GM19372 (cell line): ENCODE measurements around the gene N4BP2.

Source experiments
- ATAC-seq: cut with Tn5 transposase; IDR thresholded peaks from one replicate; pipeline ENCODE4 v1.9.1; 2021; ENCODE audit warnings: mild to moderate bottlenecking, low read depth, moderate library complexity; ENCODE audit not compliant: unreplicated experiment

Gene N4BP2

GRCh38 chr4:40149960-40150385, 93.3 kb downstream of the N4BP2 start:
- ATAC-seq = peak; percentile 64

GRCh38 chr4:40150932-40151331, 94.3 kb downstream of the N4BP2 start:
- no peak for ATAC-seq

GRCh38 chr4:40152637-40153036, 96.0 kb downstream of the N4BP2 start:
- ATAC-seq = no peak

- no peak for ATAC-seq
Observed at GRCh38 chr4:40157436-40157835, 100.8 kb downstream of the N4BP2 start.

DNA sequence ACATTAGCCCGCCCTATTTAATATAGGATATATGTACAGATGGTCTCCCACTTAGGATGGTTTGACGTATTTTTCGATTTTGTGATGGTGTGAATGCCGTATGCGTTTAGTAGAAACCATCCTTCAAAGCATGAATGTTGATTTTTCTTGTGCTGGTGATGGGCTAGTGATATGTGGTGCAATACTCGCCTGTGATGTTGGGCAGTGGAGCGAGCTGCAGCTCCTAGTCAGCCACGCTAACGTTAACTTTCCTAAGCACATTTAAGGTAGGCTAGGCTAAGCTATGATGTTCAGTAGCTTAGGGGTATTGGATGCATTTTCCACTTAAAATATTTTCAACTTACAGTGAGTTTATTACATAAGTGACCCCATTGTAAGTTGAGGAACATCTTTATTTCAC, 103.6 kb downstream of the N4BP2 start:
- no peak for ATAC-seq

- no peak for ATAC-seq
Observed at GRCh38 chr4:40164459-40164858, 107.8 kb downstream of the N4BP2 start.

DNA sequence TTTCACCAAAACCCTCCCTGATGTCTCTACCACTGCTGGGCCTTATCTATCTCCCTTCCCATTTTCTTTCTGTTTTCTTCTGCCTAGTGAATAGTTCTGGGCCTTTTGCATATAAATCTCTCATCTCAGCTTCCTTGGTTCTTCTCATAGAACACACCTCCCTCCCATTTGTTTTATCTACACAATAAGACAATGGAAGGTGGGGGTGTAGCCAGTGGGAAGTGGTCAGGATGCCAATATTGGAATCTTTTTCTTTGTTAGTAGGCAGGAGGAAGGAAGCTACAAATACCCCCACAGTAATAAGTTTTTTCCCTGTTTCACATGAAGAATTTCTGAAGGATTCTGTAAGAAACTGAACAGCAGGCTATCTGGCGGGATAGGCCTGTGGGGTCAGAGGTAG, 109.3 kb downstream of the N4BP2 start:
- no peak for ATAC-seq

- ATAC-seq = no peak
Observed at GRCh38 chr4:40168070-40168469, 111.4 kb downstream of the N4BP2 start.

GRCh38 chr4:40170588-40170987, 113.9 kb downstream of the N4BP2 start:
- ATAC-seq = peak; percentile 62

DNA sequence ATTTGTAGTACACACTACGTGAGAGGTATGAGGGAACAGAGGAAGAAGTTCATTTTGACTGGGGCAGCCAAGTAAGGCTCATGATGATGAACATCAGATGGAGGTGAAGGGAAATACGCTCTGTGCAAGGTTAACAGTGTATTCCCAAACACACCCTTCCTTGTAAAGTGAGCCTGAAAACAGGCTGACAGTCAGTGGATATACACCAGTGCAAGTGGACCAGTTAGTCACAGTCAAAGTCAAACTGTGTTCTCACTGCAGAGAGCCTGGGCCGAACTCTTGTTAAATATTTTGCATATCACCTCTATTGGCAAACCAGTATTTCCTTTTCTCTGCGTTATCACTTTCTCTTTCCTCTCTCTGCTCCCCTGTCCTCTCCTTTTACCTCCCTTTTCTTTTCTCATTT, 116.8 kb downstream of the N4BP2 start:
- ATAC-seq = peak; percentile 73

GRCh38 chr4:40176602-40177001, 120.0 kb downstream of the N4BP2 start:
- no peak for ATAC-seq

DNA sequence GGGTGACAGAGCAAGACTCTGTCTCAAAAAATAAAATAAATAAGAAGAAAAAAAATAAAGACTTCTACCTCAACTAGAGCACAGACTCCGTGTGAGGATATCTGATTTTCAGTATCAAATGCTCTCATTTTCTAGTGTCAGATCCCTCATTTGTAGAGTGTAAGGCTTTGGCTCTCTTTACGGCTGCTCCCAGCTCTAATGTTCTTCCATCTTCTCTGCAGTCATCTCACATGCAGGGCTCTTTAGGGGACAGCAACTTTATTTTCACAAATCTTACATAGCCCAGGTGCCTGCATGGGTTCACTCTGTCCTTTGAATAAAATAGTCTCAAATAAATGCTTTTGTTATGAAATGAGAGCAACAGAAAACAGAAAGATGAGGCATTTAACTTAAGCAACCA, 120.9 kb downstream of the N4BP2 start:
- ATAC-seq = no peak

DNA sequence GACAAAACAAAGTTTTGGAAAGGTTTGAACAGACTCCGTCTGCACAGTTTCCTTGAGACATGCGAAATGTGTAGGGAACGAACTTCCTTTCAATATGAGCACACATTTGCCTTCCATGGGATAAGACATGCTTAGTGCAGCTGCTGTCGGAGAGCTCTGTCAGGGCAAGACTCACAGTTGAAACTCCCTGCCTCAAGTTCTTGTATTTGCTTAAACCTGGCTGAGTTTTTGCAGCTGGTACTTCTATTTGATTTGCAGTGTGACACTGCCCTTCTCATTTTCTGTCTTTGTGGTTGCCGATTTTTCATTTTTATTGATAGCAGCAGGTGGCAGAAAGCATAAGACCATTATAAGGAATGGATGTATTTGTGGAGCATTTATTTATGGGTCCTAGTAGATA, 122.0 kb downstream of the N4BP2 start:
- no peak for ATAC-seq

GRCh38 chr4:40179360-40179759, 122.7 kb downstream of the N4BP2 start:
- ATAC-seq = no peak

DNA sequence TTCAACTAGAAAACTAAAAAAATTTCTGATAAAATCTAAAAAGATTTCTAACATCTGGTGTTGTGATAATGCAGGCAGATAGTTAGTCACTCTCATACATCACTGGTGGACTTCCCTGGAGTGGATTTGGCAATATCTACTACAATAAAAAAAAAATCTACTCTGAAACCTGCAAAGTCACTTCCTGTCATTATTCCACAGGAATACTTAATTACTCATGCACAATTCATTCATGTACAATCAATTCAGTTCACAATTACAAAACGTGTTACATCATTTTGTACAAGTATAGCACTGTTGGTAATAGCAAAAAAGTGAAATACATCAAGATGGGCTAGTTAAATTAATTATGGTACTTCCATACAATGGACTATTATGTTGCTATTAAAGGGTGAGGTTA, 123.7 kb downstream of the N4BP2 start:
- no peak for ATAC-seq

- no peak for ATAC-seq
Observed at GRCh38 chr4:40182001-40182400, 125.4 kb downstream of the N4BP2 start.

DNA sequence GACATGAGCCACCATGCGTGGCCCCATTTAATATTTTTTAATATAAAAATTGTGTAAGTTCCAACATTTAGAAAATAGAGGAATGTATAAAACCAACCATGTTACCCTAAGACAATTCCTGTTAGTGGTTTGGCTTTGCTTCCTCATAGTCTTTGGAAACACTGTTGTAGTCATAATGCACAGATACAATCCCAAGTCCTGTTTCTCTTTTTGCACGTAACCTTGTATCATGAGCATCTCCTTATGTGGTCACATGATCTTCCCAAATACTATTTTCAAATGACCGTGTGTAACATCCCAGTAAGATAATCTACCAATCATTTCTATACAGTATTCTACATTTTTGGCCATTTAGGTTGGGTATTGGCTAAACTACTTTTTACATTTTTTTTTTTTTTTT, 126.3 kb downstream of the N4BP2 start:
- ATAC-seq = no peak

- no peak for ATAC-seq
Observed at GRCh38 chr4:40183615-40184411, 127.2 kb downstream of the N4BP2 start.

GRCh38 chr4:40185830-40186664, 129.4 kb downstream of the N4BP2 start:
- ATAC-seq = no peak

DNA sequence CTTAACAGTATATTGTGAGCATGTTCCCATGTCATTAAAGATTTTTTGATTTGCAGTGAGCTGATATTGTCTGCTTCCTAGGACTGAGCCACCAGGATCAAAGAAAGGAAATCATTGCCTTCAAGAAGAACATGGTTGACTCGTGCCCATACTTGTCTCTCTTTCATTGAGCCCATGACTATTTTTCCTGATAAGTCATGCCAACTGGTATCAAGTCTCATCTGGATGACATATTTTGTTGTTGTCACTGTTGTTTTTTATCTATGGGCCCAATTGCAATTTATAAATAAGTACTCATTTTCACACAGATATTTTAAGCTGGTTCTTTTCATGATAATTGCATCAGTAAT, 130.0 kb downstream of the N4BP2 start:
- ATAC-seq = no peak

DNA sequence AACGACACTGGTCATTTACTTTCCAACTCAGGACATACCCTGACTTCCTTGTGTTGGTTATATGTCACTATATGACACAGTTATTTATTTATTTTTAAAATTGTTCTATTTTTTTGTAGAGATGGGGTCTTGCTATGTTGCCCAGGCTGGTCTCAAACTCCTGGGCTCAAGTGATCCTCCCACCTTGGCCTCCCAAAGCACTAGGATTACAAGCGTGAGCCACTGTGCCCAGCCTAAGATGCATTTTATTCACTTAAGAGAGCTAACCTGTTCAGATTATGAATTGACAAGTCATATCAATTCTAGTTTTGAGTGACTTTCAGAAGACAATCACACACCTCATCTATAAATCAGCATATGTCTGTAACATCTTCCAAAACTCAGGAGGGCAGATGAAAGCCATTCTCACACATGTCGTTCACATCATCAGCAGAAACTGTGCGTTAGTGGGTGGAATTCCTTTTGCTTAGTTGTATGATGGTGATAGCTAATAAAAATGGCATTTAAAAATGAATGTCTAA, 130.8 kb downstream of the N4BP2 start:
- ATAC-seq = no peak

- no peak for ATAC-seq
Observed at GRCh38 chr4:40190019-40190418, 133.4 kb downstream of the N4BP2 start.
